ENCODE data around the gene TGFBR2.
A peak's percentile ranks its signal among the peaks of the same experiment; 100 is the strongest.

Gene TGFBR2

GRCh38 chr3:30604093-30604492, 2.3 kb upstream of the TGFBR2 start:
- no peak for DNase-seq

GRCh38 chr3:30604558-30604957, 1.8 kb upstream of the TGFBR2 start:
- no peak for DNase-seq

GRCh38 chr3:30605005-30605404, 1.4 kb upstream of the TGFBR2 start:
- DNase-seq = peak in 1 of 2 experiments; percentile 33

- no peak for DNase-seq
These were observed 598 bp upstream of the TGFBR2 start for GRCh38 chr3:30605706-30606300.

- DNase-seq = peak; percentile 81
These were observed 832 bp downstream of the TGFBR2 start for GRCh38 chr3:30607032-30607833.

GRCh38 chr3:30608598-30608947, 2.2 kb downstream of the TGFBR2 start:
- DNase-seq = no peak

GRCh38 chr3:30609930-30610701, 3.7 kb downstream of the TGFBR2 start:
- no peak for DNase-seq

GRCh38 chr3:30610702-30611368, 4.4 kb downstream of the TGFBR2 start:
- DNase-seq = no peak

GRCh38 chr3:30611613-30612436, 5.4 kb downstream of the TGFBR2 start:
- DNase-seq = no peak

- DNase-seq = no peak
These were observed 6.2 kb downstream of the TGFBR2 start for GRCh38 chr3:30612437-30613132.

GRCh38 chr3:30613133-30613825, 6.9 kb downstream of the TGFBR2 start:
- no peak for DNase-seq

GRCh38 chr3:30614373-30614772, 8.0 kb downstream of the TGFBR2 start:
- no peak for DNase-seq

GRCh38 chr3:30614943-30615342, 8.5 kb downstream of the TGFBR2 start:
- DNase-seq = no peak

GRCh38 chr3:30615615-30616346, 9.4 kb downstream of the TGFBR2 start:
- DNase-seq = no peak

- no peak for DNase-seq
These were observed 10.1 kb downstream of the TGFBR2 start for GRCh38 chr3:30616347-30617027.

GRCh38 chr3:30617069-30617468, 10.7 kb downstream of the TGFBR2 start:
- no peak for DNase-seq

GRCh38 chr3:30617653-30618052, 11.3 kb downstream of the TGFBR2 start:
- DNase-seq = no peak

- no peak for DNase-seq
These were observed 12.1 kb downstream of the TGFBR2 start for GRCh38 chr3:30618526-30618925.

GRCh38 chr3:30619318-30619717, 12.9 kb downstream of the TGFBR2 start:
- DNase-seq = no peak
